Measurements from ENCODE around the gene CAB39L. TPM values are rescaled to one million over a fixed set of nuclear protein-coding genes. Genes with fewer than 3 reads are reported as not detected.

CAB39L gene
- total and polyA plus RNA-seq, 2 donors (not counting 3 experiments of a cell fraction or from before 2014, with no cell fraction given) = 3.1 to 7.2 TPM

- no peak overlapping the region for H3K9ac ChIP-seq (replicated peaks; ENCODE audit: extremely low read depth, insufficient read depth, low read length)
- intact Hi-C loops (cut with micrococcal nuclease) (no loop called here), dilution Hi-C loops (cut with MboI; ENCODE audit: extremely low pct_ligation_motif_present, low sequenced_read_pairs) (no loop called here)
- no peaks in the 10 kb centered on the region for H3K9me1 ChIP-seq (replicated peaks; ENCODE audit: control insufficient read depth, extremely low read depth, insufficient read depth, low read length)
- no peak for FAIRE-seq
- H3K9me3 ChIP-seq (replicated peaks; ENCODE audit: control insufficient read depth, insufficient read depth, low read length) = no peaks in the 10 kb centered on the region
- no peak for TF ChIP-seq EZH2 (IDR thresholded peaks at IDR 0.05; ENCODE audit: borderline replicate concordance, low read depth, low read length, severe bottlenecking)
- TF ChIP-seq GATA2 (IDR thresholded peaks at IDR 0.05; ENCODE audit: insufficient read depth, insufficient read length, low read depth, low read length) = no peak
- TF ChIP-seq JUN (IDR thresholded peaks at IDR 0.05; ENCODE audit: borderline replicate concordance, insufficient read depth, insufficient read length, low read depth) = no peak
- no peak for TF ChIP-seq MAX (IDR thresholded peaks at IDR 0.05; ENCODE audit: insufficient read depth, insufficient read length)
- no peak for TF ChIP-seq FOS (IDR thresholded peaks at IDR 0.05; ENCODE audit: borderline replicate concordance, insufficient read depth, low read length)
- no peak for TF ChIP-seq CTCF (IDR thresholded peaks at IDR 0.05; ENCODE audit: extremely low read depth in 1 of 2, insufficient read depth in 1 of 2, low read depth in 1 of 2, low read length in 2 of 2)
- no peak for TF ChIP-seq POLR2A (IDR thresholded peaks at IDR 0.05; ENCODE audit: low read depth, low read length)
- CTCF ChIA-PET = no interaction called here
- no peak overlapping the region for H3K27ac ChIP-seq (ENCODE audit: insufficient read depth, low read depth, low read length)
- H2AFZ ChIP-seq (ENCODE audit: low read depth, low read length) = no peak overlapping the region
- no peaks in the 10 kb centered on the region for H3K36me3 ChIP-seq (ENCODE audit: control insufficient read depth in 2 of 2, extremely low read depth in 1 of 2, insufficient read depth in 2 of 2, low read length in 2 of 2)
- H3K27me3 ChIP-seq (ENCODE audit: control insufficient read depth in 2 of 2, insufficient read depth in 2 of 2, low read length in 2 of 2) = peaks cover 0 to 2% of the 10 kb centered on the region in 2 experiments
- H3K4me3 ChIP-seq (replicated peaks in 1 of 3; ENCODE audit: insufficient read depth in 1 of 3, low read depth in 1 of 3, low read length in 3 of 3) = no peak overlapping the region
- H3K79me2 ChIP-seq (ENCODE audit: control insufficient read depth, insufficient read depth, low read length) = no peaks in the 10 kb centered on the region
- H3K4me1 ChIP-seq (ENCODE audit: control insufficient read depth, extremely low read depth, insufficient read depth, low read length) = peaks cover 9% of the 10 kb centered on the region
- H4K20me1 ChIP-seq (replicated peaks; ENCODE audit: control insufficient read depth, extremely low read depth, insufficient read depth, low read length) = no peaks in the 10 kb centered on the region
- POLR2A ChIA-PET = no interaction called here
- no peak overlapping the region for H3K4me2 ChIP-seq (ENCODE audit: insufficient read depth, low read length)
- no TSS peak for BruUV-seq (replicated peaks)
- DNase-seq (ENCODE audit: low read depth, low spot score) = no peak
Measured at GRCh38 chr13:49448753-49449152, 4.9 kb upstream of the CAB39L start.

Data from endothelial cell of umbilical vein (primary cell).